H9 (cell line): Measurements from ENCODE around the gene SUPT20H. TPM values are rescaled to one million over a fixed set of nuclear protein-coding genes. Genes with fewer than 3 reads are reported as not detected.

Experiments used
- DNase-seq: peaks from one replicate; pipeline ENCODE4 v3.0.0-alpha.2; 2017
- H2AFZ ChIP-seq: one replicate; pipeline ENCODE4 v1.6.1; 2013; ENCODE audit warnings: mild to moderate bottlenecking, low read length, control low read depth, moderate library complexity
- H2AK5ac ChIP-seq: 2 replicates; pipeline ENCODE4 v1.6.1; 2013; ENCODE audit warnings: low read length, control low read depth, mixed read lengths; ENCODE audit not compliant: insufficient read length
- H2BK120ac ChIP-seq: one replicate; pipeline ENCODE4 v1.6.1; 2013; ENCODE audit warnings: low read depth, mild to moderate bottlenecking, low read length, control low read depth, inconsistent platforms; ENCODE audit not compliant: poor library complexity, severe bottlenecking
- H2BK12ac ChIP-seq: 2 replicates; pipeline ENCODE4 v1.6.1; 2013; ENCODE audit warnings: low read length, control low read depth, mixed read lengths, low read depth; ENCODE audit not compliant: insufficient read length
- H2BK15ac ChIP-seq: 2 replicates; pipeline ENCODE4 v1.6.1; 2013; ENCODE audit warnings: low read depth, low read length, control low read depth
- H2BK20ac ChIP-seq: one replicate; pipeline ENCODE4 v1.6.1; 2013; ENCODE audit warnings: low read depth, mild to moderate bottlenecking, low read length, control low read depth, inconsistent platforms; ENCODE audit not compliant: poor library complexity, severe bottlenecking
- H2BK5ac ChIP-seq: 2 replicates; pipeline ENCODE4 v1.6.1; 2013; ENCODE audit warnings: low read length, control low read depth, mixed read lengths; ENCODE audit not compliant: insufficient read length
- H3K14ac ChIP-seq: 2 replicates; pipeline ENCODE4 v1.6.1; 2013; ENCODE audit warnings: low read length, control low read depth; ENCODE audit not compliant: insufficient read depth
- H3K18ac ChIP-seq: 2 replicates; pipeline ENCODE4 v1.6.1; 2013; ENCODE audit warnings: low read depth, mild to moderate bottlenecking, mixed read lengths, low read length, control low read depth; ENCODE audit not compliant: insufficient read length
- H3K23ac ChIP-seq: 2 replicates; pipeline ENCODE4 v1.6.1; 2013; ENCODE audit warnings: low read length, control low read depth, mixed read lengths, low read depth; ENCODE audit not compliant: insufficient read length
- H3K23me2 ChIP-seq: 2 replicates; pipeline ENCODE4 v1.6.1; 2013; ENCODE audit warnings: low read depth, mild to moderate bottlenecking, mixed read lengths, low read length, control low read depth; ENCODE audit not compliant: insufficient read length, poor library complexity, severe bottlenecking
- H3K27ac ChIP-seq: 2 replicates; pipeline ENCODE4 v1.5.1; 2013; ENCODE audit warnings: low read length, control low read depth, mixed read lengths, low read depth; ENCODE audit not compliant: insufficient read length
- H3K27me3 ChIP-seq: 2 replicates; pipeline ENCODE4 v1.6.1; 2013; ENCODE audit warnings: low read length, control low read depth, inconsistent platforms; ENCODE audit not compliant: insufficient read depth
- H3K4ac ChIP-seq: 2 replicates; pipeline ENCODE4 v1.6.1; 2013; ENCODE audit warnings: low read depth, mild to moderate bottlenecking, control low read depth, inconsistent platforms, low read length, moderate library complexity
- H3K4me1 ChIP-seq: 2 replicates; pipeline ENCODE4 v1.6.1; 2013; ENCODE audit warnings: low read length, control low read depth, inconsistent platforms; ENCODE audit not compliant: insufficient read depth
- H3K4me2 ChIP-seq: 2 replicates; pipeline ENCODE4 v1.6.1; 2013; ENCODE audit warnings: low read length, control low read depth, mixed read lengths; ENCODE audit not compliant: insufficient read length, insufficient read depth
- H3K56ac ChIP-seq: 2 replicates; pipeline ENCODE4 v1.6.1; 2013; ENCODE audit warnings: low read depth, mild to moderate bottlenecking, mixed read lengths, low read length, control low read depth; ENCODE audit not compliant: insufficient read length
- H3K79me1 ChIP-seq: 2 replicates; pipeline ENCODE4 v1.6.1; 2013; ENCODE audit warnings: low read depth, mild to moderate bottlenecking, moderate library complexity, low read length, control low read depth, inconsistent platforms; ENCODE audit not compliant: insufficient read depth, poor library complexity, severe bottlenecking
- H3K79me2 ChIP-seq: 2 replicates; pipeline ENCODE4 v1.6.1; 2013; ENCODE audit warnings: low read length, control low read depth, inconsistent platforms; ENCODE audit not compliant: insufficient read depth
- H3K9ac ChIP-seq: 2 replicates; pipeline ENCODE4 v1.6.1; 2013; ENCODE audit warnings: low read length, control low read depth, mixed read lengths; ENCODE audit not compliant: insufficient read length; ENCODE audit errors: extremely low read depth
- H3K9me3 ChIP-seq: one replicate; pipeline ENCODE4 v1.6.1; 2013; ENCODE audit warnings: low read depth, low read length, inconsistent platforms; ENCODE audit not compliant: control insufficient read depth
- H3T11ph ChIP-seq: one replicate; pipeline ENCODE4 v1.6.1; 2013; ENCODE audit warnings: mild to moderate bottlenecking, low read length, control low read depth, inconsistent platforms
- H4K20me1 ChIP-seq: one replicate; pipeline ENCODE4 v1.6.1; 2013; ENCODE audit not compliant: control insufficient read depth, insufficient read length, insufficient read depth
- H4K5ac ChIP-seq: 2 replicates; pipeline ENCODE4 v1.6.1; 2013; ENCODE audit warnings: low read depth, mild to moderate bottlenecking, mixed read lengths, low read length, control low read depth; ENCODE audit not compliant: insufficient read length
- H4K8ac ChIP-seq: replicated peaks from 2 replicates; pipeline ENCODE4 v1.6.1; 2013; ENCODE audit warnings: low read length, control low read depth, mixed read lengths, low read depth; ENCODE audit not compliant: insufficient read length
- H4K91ac ChIP-seq: 2 replicates; pipeline ENCODE4 v1.6.1; 2013; ENCODE audit warnings: low read depth, mild to moderate bottlenecking, moderate library complexity, mixed read lengths, low read length, control low read depth; ENCODE audit not compliant: insufficient read length
- H3K27ac Mint-ChIP-seq, 3 experiments: 2 replicates in 2 of 3; 3 replicates in 1 of 3; pipeline ENCODE4 v1.8.0; 2020 to 2021; ENCODE audit warnings: mixed read lengths in 3 of 3, mild to moderate bottlenecking in 1 of 3, moderate library complexity in 1 of 3
- H3K27me3 Mint-ChIP-seq: 2 replicates; pipeline ENCODE4 v1.8.0; 2021; ENCODE audit warnings: low read depth, mild to moderate bottlenecking, moderate library complexity, mixed read lengths
- H3K36me3 Mint-ChIP-seq, 3 experiments: 2 replicates in 2 of 3; 3 replicates in 1 of 3; pipeline ENCODE4 v1.8.0; 2020 to 2021; ENCODE audit warnings: low read depth in 3 of 3, mixed read lengths in 3 of 3; ENCODE audit not compliant: insufficient read depth in 1 of 3
- H3K4me1 Mint-ChIP-seq, 2 experiments: 2 replicates each; pipeline ENCODE4 v1.8.0; 2020; ENCODE audit warnings: mixed read lengths in 2 of 2
- H3K4me3 Mint-ChIP-seq, 2 experiments: 2 replicates in 1 of 2; 3 replicates in 1 of 2; pipeline ENCODE4 v1.8.0; 2020 to 2021; ENCODE audit warnings: mild to moderate bottlenecking in 2 of 2, mixed read lengths in 2 of 2, moderate library complexity in 1 of 2
- H3K9me3 Mint-ChIP-seq, 2 experiments: 2 replicates in 1 of 2; 3 replicates in 1 of 2; pipeline ENCODE4 v1.8.0; 2020; ENCODE audit warnings: mild to moderate bottlenecking in 2 of 2, mixed read lengths in 2 of 2, moderate library complexity in 1 of 2
- CTCF ChIP-seq: fragments of 200-600 bp; sonication (generic); conservative IDR thresholded peaks from 3 replicates; pipeline ENCODE4 v1.8.0; 2021; ENCODE audit warnings: antibody characterized with exemption, mild to moderate bottlenecking
- WGBS: extraction: QIAGEN DNeasy Blood & Tissue Kit; methylation state at CpG from one replicate; pipeline ENCODE4 v1.1.7; 2013; ENCODE audit warnings: missing lambda C conversion rate, low lambda C conversion rate, mixed read lengths; ENCODE audit not compliant: insufficient read length; ENCODE audit errors: extremely low coverage; 5-methylcytosine and 5-hydroxymethylcytosine counted together
- total RNA-seq: library from RNA; stranded (reverse); gene quantifications from 2 replicates; pipeline ENCODE4 v1.2.1, GENCODE V29; 2021

The SUPT20H gene
- total RNA-seq, 1 experiment from 2014 or later: 59.5 TPM

GRCh38 chr13:37090912-37091311 is 31.4 kb upstream of the SUPT20H start:
- H3K9me3 ChIP-seq: no peaks in the 10 kb centered on the region
- Mint-ChIP-seq H3K27me3 (no peaks in the 10 kb centered on the region), H3K4me1 (0 out of 4 replicates have a peak, but pooled peaks cover 0 to 3% of the 10 kb centered on the region in 2 experiments), H3K27ac (peak overlapping the region in 2 of 3 experiments; percentile 24 to 40; a peak in 2 of 7 replicates), H3K9me3 (no peaks in the 10 kb centered on the region), H3K4me3 (no peak overlapping the region), H3K36me3 (no peaks in the 10 kb centered on the region)
- no peak overlapping the region for H4K8ac ChIP-seq
- no peaks in the 10 kb centered on the region for H3K23me2 ChIP-seq
- H2BK12ac ChIP-seq: no peak overlapping the region
- no peak overlapping the region for H3K4me2 ChIP-seq
- no peak overlapping the region for H3K27ac ChIP-seq
- H3K79me2 ChIP-seq: no peaks in the 10 kb centered on the region
- H3K4me1 ChIP-seq: no peaks in the 10 kb centered on the region
- H3K4ac ChIP-seq: no peak overlapping the region
- no peak overlapping the region for H3K14ac ChIP-seq
- no peak overlapping the region for H4K91ac ChIP-seq
- no peak overlapping the region for H2BK5ac ChIP-seq
- H3K56ac ChIP-seq: no peak overlapping the region
- H2AK5ac ChIP-seq: no peak overlapping the region
- H4K5ac ChIP-seq: no peak overlapping the region
- no peak overlapping the region for H2BK15ac ChIP-seq
- no peak overlapping the region for H2BK20ac ChIP-seq
- DNase-seq: no peak
- no peak overlapping the region for H3K23ac ChIP-seq
- WGBS: no CpG with 5 or more reads among the region's 2 CpGs
- no peaks in the 10 kb centered on the region for H3K79me1 ChIP-seq
- no peaks in the 10 kb centered on the region for H3K27me3 ChIP-seq
- no peak overlapping the region for H3T11ph ChIP-seq
- H3K18ac ChIP-seq: no peak overlapping the region
- H2AFZ ChIP-seq: no peak overlapping the region
- no peaks in the 10 kb centered on the region for H4K20me1 ChIP-seq
- TF ChIP-seq CTCF: no peak
- no peak overlapping the region for H3K9ac ChIP-seq
- H2BK120ac ChIP-seq: no peak overlapping the region
